Psoas muscle (tissue), 8 donors: ENCODE data around the gene MTX1. TPM values are rescaled to one million over a fixed set of nuclear protein-coding genes. Genes with fewer than 3 reads are reported as not detected.
"Not testable (repeated sequence)": the region's sequence is repeated elsewhere in the genome, so short reads cannot be mapped to it uniquely, and the experiment has no call there.

Source experiments
- ATAC-seq, 4 donors: fragments of 200-7000 bp; cut with Tn5 transposase; one replicate each; pipeline ENCODE4 v1.9.1; 2020; ENCODE audit warnings: moderate library complexity in 3 of 4, mild to moderate bottlenecking in 2 of 4
- DNase-seq, 2 donors: peaks; one replicate each; pipeline ENCODE4 v3.0.0-alpha.2; 2020
- H3K27ac ChIP-seq: fragments of 200-600 bp; one replicate; pipeline ENCODE4 v1.8.0; 2022
- H3K27me3 ChIP-seq, 3 donors: fragments of 200-600 bp in 1 of 3; one replicate each; pipeline versions ENCODE4 v1.6.1 to v1.8.0; 2013 to 2022; ENCODE audit warnings: low read length in 2 of 3, mild to moderate bottlenecking in 2 of 3, moderate library complexity in 1 of 3; ENCODE audit not compliant: insufficient read depth in 3 of 3
- H3K36me3 ChIP-seq, 2 donors: fragments of 200-600 bp in 1 of 2; one replicate each; pipeline versions ENCODE4 v1.6.1 to v1.8.0; 2013 to 2022; ENCODE audit warnings: low read depth in 1 of 2, mild to moderate bottlenecking in 1 of 2, moderate library complexity in 1 of 2; ENCODE audit not compliant: insufficient read depth in 1 of 2
- H3K4me1 ChIP-seq: fragments of 200-600 bp; one replicate; pipeline ENCODE4 v1.8.0; 2022
- H3K4me3 ChIP-seq: fragments of 200-600 bp; one replicate; pipeline ENCODE4 v1.8.0; 2022; ENCODE audit warnings: mild to moderate bottlenecking
- H3K9me3 ChIP-seq: fragments of 200-600 bp; one replicate; pipeline ENCODE4 v1.8.0; 2022
- WGBS, 3 donors: extraction: QIAGEN DNeasy Blood & Tissue Kit; methylation state at CpG; one replicate each; pipeline versions ENCODE4 v1.1.6 to v1.1.7; 2013; 5-methylcytosine and 5-hydroxymethylcytosine counted together
- intact Hi-C, 2 donors: fragments of 100-400 bp; cut with DNase I; formaldehyde crosslinking; loops; one replicate each; pipeline versions ENCODE4 v1.11.0 to v1.14.2; 2022
- long read RNA-seq, 2 donors: library from polyadenylated mRNA; unstranded; transcript quantifications; one replicate each; pipeline ENCODE4 v2.0.0, GENCODE V29; 2021
- polyA plus RNA-seq, 3 donors: library from polyadenylated mRNA; stranded (reverse); fragments of 200-250 nt; gene quantifications; one replicate each; pipeline ENCODE4 v1.2.3, GENCODE V29; 2013
- total RNA-seq, 4 donors: library from RNA; stranded (reverse); fragmentation: NEBNext Ultra II Directional in 2 of 4; extraction: Animal tissue kit (Norgen Biotek cat#: 25700) in 2 of 4; gene quantifications; one replicate each; pipeline versions ENCODE4 v1.2.1 to v1.2.4, GENCODE V29; 2021 to 2023
- TF ChIP-seq, protein P1 (sequence below): fragments of 200-600 bp; IDR thresholded peaks from one replicate; pipeline ENCODE4 v1.8.0; 2022; ENCODE audit warnings: antibody characterized with exemption
- donor health status: healthy with polysubstance abuse.
- donor health status: DM: no; HTN: no; CAD: no; lungs with moderate emphysema.
- donor health status: Bipolar disorder and iron deficiency.
- donor health status: healthy.
- donor health status: DM: yes; HTN: yes; CAD: no.
- donor health status: DM: no; HTN: no; CAD: no.
- donor health status: DM: no; HTN: no; CAD: no.
- donor health status: DM: yes; HTN: yes; CAD: no.

Gene MTX1, protein sequence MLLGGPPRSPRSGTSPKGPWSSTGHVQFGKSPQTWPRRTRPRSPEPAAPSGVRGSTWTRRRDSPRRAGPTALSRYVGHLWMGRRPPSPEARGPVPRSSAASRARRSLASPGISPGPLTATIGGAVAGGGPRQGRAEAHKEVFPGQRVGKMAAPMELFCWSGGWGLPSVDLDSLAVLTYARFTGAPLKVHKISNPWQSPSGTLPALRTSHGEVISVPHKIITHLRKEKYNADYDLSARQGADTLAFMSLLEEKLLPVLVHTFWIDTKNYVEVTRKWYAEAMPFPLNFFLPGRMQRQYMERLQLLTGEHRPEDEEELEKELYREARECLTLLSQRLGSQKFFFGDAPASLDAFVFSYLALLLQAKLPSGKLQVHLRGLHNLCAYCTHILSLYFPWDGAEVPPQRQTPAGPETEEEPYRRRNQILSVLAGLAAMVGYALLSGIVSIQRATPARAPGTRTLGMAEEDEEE
- total RNA-seq (10 to 100 TPM in 3 of 4 donors, 1 to 10 TPM in 1; 8.1 to 17.7 (median 14.0) TPM), polyA plus RNA-seq (10 to 100 TPM; 25.8 to 47.1 (median 27.4) TPM)
- long read RNA-seq, donor 1, transcript MTX1-202 (8 exons, 1,632 nt), result major isoform, 6 of 7 reads
- long read RNA-seq, donor 1, partial matches to known transcripts, result 0 of 7 reads
- long read RNA-seq, donor 1, other reads (novel, unspliced or antisense), result 1 of 7 reads
- long read RNA-seq, donor 2, transcript MTX1-202 (8 exons, 1,632 nt), result major isoform, 19 of 26 reads
- long read RNA-seq, donor 2, partial matches to known transcripts, result 1 of 26 reads
- long read RNA-seq, donor 2, other reads (novel, unspliced or antisense), result 1 of 26 reads

DNA sequence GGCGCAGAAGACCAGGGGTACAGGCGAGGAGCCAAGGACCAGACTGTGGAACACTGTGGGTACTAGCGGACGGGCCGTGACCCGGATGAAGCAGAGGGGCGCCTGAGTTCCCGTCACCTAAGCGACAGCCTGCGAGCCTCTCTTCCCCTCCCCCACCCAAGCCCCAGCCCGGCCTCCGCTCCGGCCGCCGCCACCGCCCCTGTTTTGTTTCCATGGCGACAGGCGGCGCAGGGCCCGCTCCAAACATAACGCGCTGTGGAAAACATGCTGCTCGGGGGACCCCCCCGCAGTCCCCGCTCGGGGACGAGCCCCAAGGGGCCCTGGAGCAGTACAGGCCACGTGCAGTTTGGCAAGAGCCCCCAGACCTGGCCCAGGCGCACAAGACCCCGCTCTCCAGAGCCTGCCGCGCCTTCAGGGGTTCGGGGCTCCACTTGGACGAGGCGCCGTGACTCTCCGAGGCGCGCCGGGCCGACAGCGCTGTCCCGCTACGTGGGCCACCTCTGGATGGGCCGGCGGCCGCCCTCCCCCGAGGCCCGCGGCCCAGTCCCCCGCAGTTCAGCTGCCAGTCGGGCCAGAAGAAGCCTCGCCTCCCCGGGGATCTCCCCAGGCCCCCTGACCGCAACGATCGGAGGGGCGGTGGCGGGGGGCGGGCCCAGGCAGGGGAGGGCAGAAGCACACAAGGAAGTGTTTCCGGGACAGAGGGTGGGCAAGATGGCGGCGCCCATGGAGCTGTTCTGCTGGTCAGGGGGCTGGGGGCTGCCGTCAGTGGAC, at the start of gene MTX1:
Gene MTX1, plus strand, starts transcription at position 155 of the 771 bp plus-strand sequence. Its CDS starts 110 bp downstream, at position 265.
- DNase-seq (peak; percentile 90 to 94), ATAC-seq (peak; percentile 85 to 90 (median 90))
- H3K9me3 ChIP-seq, result no peaks in the 10 kb centered on the region
- intact Hi-C loops, result no loop called here
- WGBS, 3 donors, result 0 to 1% (median 0%) methylated on average over 57 to 64 of the region's 64 CpGs
- peak within 1 kb of the TSS; percentile 100 for H3K4me3 ChIP-seq
- no peaks in the 10 kb centered on the region for H3K27me3 ChIP-seq
- peaks cover 3 to 21% of the 10 kb centered on the region in 2 donors for H3K36me3 ChIP-seq
- H3K4me1 ChIP-seq, result peaks cover 21% of the 10 kb centered on the region
- TF ChIP-seq, protein P1, sequence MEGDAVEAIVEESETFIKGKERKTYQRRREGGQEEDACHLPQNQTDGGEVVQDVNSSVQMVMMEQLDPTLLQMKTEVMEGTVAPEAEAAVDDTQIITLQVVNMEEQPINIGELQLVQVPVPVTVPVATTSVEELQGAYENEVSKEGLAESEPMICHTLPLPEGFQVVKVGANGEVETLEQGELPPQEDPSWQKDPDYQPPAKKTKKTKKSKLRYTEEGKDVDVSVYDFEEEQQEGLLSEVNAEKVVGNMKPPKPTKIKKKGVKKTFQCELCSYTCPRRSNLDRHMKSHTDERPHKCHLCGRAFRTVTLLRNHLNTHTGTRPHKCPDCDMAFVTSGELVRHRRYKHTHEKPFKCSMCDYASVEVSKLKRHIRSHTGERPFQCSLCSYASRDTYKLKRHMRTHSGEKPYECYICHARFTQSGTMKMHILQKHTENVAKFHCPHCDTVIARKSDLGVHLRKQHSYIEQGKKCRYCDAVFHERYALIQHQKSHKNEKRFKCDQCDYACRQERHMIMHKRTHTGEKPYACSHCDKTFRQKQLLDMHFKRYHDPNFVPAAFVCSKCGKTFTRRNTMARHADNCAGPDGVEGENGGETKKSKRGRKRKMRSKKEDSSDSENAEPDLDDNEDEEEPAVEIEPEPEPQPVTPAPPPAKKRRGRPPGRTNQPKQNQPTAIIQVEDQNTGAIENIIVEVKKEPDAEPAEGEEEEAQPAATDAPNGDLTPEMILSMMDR, result no peak
- peak within 1 kb of the TSS; percentile 99 for H3K27ac ChIP-seq

DNA sequence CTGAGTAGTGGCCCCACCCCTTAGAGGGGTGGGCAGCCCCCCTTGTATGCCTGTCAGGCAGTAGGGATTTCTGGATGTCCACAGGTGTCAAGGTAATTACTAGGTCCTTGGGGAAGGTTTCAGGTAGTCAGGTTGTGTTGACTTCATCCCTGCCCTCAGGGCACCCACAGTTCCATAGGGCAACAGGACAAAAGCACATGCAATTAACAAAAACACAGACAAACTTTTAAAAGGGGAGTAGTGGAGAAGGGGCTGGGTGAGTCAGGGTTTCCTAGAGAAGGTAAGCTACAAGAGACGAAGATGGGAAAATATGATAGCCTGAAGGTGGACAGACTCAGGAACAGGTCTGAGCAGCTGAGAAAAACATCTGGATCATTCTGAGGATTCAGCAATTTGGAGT, 49.5 kb upstream of the MTX1 start:
- H3K36me3 ChIP-seq, result no peaks in the 10 kb centered on the region
- H3K27me3 ChIP-seq, result peaks cover 0 to 8% (median 0%) of the 10 kb centered on the region in 3 donors
- no peak overlapping the region for H3K4me3 ChIP-seq
- H3K4me1 ChIP-seq, result no peaks in the 10 kb centered on the region
- TF ChIP-seq, protein P1, result no peak
- ATAC-seq, result no peak
- H3K9me3 ChIP-seq, result no peaks in the 10 kb centered on the region
- WGBS, 3 donors, result 73 to 80% (median 74%) methylated on average over 1 of the region's 1 CpG
- DNase-seq, result no peak
- intact Hi-C loops, result no loop called here
- no peak overlapping the region for H3K27ac ChIP-seq

DNA sequence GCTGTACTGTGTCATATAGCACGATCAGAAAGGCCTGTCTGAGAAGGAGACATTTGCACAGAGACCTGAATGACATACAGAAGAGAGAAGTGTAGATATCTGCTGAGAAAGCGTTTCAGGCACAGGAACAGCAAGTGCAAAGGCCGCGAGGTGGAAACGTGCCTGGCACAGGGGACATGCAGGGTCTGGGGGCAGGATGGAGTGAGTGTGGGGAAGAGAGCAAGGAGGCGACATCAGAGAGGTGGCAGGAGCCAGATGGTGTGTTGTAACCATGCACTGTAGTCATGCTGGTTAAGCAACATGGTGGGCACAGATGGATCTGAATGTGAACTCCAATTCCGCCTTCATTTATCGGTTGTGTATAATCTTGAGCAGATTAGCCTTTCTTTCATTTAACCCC, 48.4 kb upstream of the MTX1 start:
- Histone ChIP-seq H3K4me1 (no peaks in the 10 kb centered on the region), H3K4me3 (no peak overlapping the region), H3K9me3 (no peaks in the 10 kb centered on the region), H3K36me3 (no peaks in the 10 kb centered on the region), H3K27ac (no peak overlapping the region), H3K27me3 (peaks cover 0 to 8% (median 0%) of the 10 kb centered on the region in 3 donors)
- intact Hi-C loops, result no loop called here
- 75 to 79% (median 78%) methylated on average over 8 of the region's 8 CpGs for WGBS, 3 donors
- TF ChIP-seq, protein P1, result no peak
- DNase-seq (no peak), ATAC-seq (no peak)

DNA sequence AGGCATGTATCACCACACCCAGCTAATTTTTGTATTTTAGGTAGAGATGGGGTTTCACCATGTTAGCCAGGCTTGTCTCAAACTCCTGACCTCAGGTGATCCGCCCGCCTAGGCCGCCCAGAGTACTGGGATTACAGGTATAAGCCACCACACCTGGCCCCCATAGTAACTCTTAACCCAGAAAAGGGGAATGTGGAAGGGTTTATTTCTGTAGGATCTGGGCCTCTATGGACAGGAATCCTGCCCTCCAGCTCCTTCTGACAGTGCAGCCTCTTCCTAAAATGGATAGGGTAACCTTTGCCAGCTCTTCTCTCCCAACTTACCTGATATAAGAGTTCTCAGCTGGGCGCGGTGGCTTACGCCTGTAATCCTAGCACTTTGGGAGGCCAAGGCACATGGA, 45.9 kb upstream of the MTX1 start:
- H3K4me1 ChIP-seq, H3K36me3 ChIP-seq, H3K9me3 ChIP-seq, ATAC-seq, intact Hi-C loops, H3K27me3 ChIP-seq, H3K27ac ChIP-seq, H3K4me3 ChIP-seq, DNase-seq: not testable (repeated sequence)
- 95 to 99% (median 97%) methylated on average over 6 of the region's 6 CpGs for WGBS, 3 donors

DNA sequence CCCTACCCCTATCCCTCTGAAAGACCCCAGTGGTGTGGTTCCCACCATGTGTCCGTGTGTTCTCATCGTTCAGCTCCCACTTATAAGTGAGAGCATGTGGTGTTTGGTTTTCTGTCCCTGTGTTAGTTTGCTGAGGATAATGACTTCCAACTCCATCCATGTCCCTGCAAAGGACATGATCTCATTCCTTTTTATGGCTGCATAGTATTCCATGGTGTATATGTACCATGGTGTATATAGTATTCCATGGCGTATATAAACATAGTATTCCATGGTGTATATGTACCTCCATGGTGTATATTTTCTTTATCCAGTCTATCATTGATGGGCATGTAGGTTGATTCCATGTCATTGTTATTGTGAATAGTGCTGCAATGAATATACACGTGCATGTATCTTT, 44.7 kb upstream of the MTX1 start:
- WGBS, 3 donors, result 96 to 98% (median 97%) methylated on average over 4 of the region's 4 CpGs
- H3K4me1 ChIP-seq, DNase-seq, H3K27me3 ChIP-seq, ATAC-seq, H3K27ac ChIP-seq, H3K36me3 ChIP-seq, H3K4me3 ChIP-seq, H3K9me3 ChIP-seq, intact Hi-C loops: not testable (repeated sequence)

DNA sequence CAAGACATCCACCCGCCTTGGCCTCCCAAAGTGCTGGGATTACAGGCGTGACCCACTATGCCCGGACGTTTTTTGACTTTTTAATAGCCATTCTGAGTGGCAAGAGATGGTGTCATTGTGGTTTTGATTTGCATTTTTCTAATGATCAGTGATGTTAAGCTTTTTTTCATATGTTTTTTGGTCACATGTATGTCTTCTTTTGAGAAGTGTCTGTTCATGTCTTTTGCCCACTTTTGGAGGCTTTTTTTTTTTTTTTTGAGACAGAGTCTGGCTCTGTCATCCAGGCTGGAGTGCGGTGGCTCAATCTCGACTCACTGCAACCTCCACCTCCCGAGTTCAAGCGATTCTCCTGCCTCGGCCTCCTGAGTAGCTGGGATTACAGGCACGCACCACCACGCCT, 43.9 kb upstream of the MTX1 start:
- H3K27ac ChIP-seq, ATAC-seq, H3K4me3 ChIP-seq, H3K27me3 ChIP-seq, H3K9me3 ChIP-seq, H3K36me3 ChIP-seq, DNase-seq, H3K4me1 ChIP-seq: not testable (repeated sequence)
- intact Hi-C loops, result loop anchor here in 1 of 2 donors (5.0 kb wide), 1 partner anchor 37 kb away; the partner anchor contains the start of gene EFNA1
- WGBS, 3 donors, result 92 to 97% (median 95%) methylated on average over 10 to 11 of the region's 11 CpGs
